ENCODE data around the gene GREB1L. TPM values are rescaled to one million over a fixed set of nuclear protein-coding genes. Genes with fewer than 3 reads are reported as not detected.

Gene GREB1L
- total RNA-seq, 1 experiment from 2014 or later, result 0.26 TPM

DNA sequence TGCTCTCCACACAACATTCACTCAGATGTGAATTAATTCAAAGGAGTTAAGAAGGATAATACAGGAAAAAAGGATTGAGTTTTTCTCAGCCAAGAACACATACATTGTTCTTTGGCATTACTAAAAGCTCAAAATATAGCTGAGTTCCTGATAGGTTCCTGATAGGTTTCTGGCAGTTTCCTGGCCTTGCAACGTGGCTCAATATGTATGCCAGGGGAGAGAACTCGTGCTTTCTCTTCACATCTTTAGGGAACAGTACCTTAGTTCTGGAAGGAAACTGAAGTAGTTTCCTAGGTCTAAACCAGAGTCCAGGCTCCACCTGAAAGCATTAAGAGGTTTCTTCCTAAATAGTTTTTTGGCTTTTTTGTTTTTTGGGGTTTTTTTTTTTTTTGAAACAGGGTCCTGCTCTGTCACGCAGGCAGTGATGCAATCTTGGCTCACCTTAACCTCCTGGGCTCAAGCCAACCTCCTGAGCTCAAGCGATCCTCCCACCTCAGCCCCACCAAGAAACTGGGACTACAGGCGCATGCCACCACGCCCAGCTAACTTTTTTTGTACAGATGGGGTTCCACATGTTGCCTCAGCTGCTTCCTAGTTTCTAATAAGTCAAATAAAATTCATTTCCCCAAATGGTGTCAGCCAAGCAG lies 315.7 kb downstream of the GREB1L start:
- H3K4me1 Mint-ChIP-seq, result no peaks in the 10 kb centered on the region
- no peak overlapping the region for H3K4me3 Mint-ChIP-seq
- H3K36me3 Mint-ChIP-seq, result peaks cover 33% of the 10 kb centered on the region
- H3K9me3 Mint-ChIP-seq, result no peaks in the 10 kb centered on the region
- ChIA-PET CTCF (interaction anchor here (0.7 to 1.0 kb wide), 2 partner anchors 12 to 43 kb away, joined by 4 read pairs; partner anchors contain the start of gene ESCO1), POLR2A (no interaction called here)
- ATAC-seq (no peak), DNase-seq (ENCODE audit: low spot score) (no peak)
- no peaks in the 10 kb centered on the region for H3K27me3 Mint-ChIP-seq (ENCODE audit: low read depth)
- peak overlapping the region; percentile 14; the same call in 1 of the 2 replicates for H3K27ac Mint-ChIP-seq
- TF ChIP-seq EMX1 (CRISPR knock-in tag; IDR thresholded peaks at IDR 0.05) (no peak), NR3C1 (CRISPR knock-in tag; conservative IDR thresholded peaks at IDR 0.05; ENCODE audit: low read depth) (no peak), ZNF396 (CRISPR knock-in tag; IDR thresholded peaks at IDR 0.05; ENCODE audit: borderline replicate concordance) (no peak), OVOL2 (CRISPR knock-in tag; IDR thresholded peaks at IDR 0.05; ENCODE audit: borderline replicate concordance) (no peak)
- TF ChIP-seq, protein P1, sequence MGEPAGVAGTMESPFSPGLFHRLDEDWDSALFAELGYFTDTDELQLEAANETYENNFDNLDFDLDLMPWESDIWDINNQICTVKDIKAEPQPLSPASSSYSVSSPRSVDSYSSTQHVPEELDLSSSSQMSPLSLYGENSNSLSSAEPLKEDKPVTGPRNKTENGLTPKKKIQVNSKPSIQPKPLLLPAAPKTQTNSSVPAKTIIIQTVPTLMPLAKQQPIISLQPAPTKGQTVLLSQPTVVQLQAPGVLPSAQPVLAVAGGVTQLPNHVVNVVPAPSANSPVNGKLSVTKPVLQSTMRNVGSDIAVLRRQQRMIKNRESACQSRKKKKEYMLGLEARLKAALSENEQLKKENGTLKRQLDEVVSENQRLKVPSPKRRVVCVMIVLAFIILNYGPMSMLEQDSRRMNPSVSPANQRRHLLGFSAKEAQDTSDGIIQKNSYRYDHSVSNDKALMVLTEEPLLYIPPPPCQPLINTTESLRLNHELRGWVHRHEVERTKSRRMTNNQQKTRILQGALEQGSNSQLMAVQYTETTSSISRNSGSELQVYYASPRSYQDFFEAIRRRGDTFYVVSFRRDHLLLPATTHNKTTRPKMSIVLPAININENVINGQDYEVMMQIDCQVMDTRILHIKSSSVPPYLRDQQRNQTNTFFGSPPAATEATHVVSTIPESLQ (CRISPR knock-in tag; IDR thresholded peaks at IDR 0.05), result no peak
- TF ChIP-seq, protein P2, sequence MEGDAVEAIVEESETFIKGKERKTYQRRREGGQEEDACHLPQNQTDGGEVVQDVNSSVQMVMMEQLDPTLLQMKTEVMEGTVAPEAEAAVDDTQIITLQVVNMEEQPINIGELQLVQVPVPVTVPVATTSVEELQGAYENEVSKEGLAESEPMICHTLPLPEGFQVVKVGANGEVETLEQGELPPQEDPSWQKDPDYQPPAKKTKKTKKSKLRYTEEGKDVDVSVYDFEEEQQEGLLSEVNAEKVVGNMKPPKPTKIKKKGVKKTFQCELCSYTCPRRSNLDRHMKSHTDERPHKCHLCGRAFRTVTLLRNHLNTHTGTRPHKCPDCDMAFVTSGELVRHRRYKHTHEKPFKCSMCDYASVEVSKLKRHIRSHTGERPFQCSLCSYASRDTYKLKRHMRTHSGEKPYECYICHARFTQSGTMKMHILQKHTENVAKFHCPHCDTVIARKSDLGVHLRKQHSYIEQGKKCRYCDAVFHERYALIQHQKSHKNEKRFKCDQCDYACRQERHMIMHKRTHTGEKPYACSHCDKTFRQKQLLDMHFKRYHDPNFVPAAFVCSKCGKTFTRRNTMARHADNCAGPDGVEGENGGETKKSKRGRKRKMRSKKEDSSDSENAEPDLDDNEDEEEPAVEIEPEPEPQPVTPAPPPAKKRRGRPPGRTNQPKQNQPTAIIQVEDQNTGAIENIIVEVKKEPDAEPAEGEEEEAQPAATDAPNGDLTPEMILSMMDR (IDR thresholded peaks at IDR 0.05), result no peak

DNA sequence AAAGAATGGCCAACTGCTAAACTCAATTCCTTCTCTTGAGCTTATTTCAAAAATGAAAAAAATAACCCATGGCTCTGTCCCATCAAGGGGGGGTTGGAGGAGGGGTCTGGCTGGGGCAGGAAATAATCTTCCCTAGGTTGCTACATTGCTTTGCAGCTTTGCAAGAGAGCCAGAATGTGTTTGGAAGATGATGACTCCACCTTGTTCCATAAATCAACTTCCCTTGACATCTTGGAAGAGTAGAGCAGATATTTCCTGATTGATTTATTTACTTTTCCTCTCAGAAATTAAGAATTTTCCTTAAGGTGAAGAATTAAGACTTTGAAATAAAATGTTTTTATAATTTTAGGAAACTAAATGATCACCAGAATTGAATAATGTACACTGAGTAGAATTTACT lies 317.2 kb downstream of the GREB1L start:
- H3K9me3 Mint-ChIP-seq, result no peaks in the 10 kb centered on the region
- H3K27ac Mint-ChIP-seq, result no peak overlapping the region
- H3K4me3 Mint-ChIP-seq, result no peak overlapping the region
- TF ChIP-seq, protein P3, sequence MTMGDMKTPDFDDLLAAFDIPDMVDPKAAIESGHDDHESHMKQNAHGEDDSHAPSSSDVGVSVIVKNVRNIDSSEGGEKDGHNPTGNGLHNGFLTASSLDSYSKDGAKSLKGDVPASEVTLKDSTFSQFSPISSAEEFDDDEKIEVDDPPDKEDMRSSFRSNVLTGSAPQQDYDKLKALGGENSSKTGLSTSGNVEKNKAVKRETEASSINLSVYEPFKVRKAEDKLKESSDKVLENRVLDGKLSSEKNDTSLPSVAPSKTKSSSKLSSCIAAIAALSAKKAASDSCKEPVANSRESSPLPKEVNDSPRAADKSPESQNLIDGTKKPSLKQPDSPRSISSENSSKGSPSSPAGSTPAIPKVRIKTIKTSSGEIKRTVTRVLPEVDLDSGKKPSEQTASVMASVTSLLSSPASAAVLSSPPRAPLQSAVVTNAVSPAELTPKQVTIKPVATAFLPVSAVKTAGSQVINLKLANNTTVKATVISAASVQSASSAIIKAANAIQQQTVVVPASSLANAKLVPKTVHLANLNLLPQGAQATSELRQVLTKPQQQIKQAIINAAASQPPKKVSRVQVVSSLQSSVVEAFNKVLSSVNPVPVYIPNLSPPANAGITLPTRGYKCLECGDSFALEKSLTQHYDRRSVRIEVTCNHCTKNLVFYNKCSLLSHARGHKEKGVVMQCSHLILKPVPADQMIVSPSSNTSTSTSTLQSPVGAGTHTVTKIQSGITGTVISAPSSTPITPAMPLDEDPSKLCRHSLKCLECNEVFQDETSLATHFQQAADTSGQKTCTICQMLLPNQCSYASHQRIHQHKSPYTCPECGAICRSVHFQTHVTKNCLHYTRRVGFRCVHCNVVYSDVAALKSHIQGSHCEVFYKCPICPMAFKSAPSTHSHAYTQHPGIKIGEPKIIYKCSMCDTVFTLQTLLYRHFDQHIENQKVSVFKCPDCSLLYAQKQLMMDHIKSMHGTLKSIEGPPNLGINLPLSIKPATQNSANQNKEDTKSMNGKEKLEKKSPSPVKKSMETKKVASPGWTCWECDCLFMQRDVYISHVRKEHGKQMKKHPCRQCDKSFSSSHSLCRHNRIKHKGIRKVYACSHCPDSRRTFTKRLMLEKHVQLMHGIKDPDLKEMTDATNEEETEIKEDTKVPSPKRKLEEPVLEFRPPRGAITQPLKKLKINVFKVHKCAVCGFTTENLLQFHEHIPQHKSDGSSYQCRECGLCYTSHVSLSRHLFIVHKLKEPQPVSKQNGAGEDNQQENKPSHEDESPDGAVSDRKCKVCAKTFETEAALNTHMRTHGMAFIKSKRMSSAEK (CRISPR knock-in tag; IDR thresholded peaks at IDR 0.05; ENCODE audit: borderline replicate concordance), result no peak
- TF ChIP-seq FOXK1 (CRISPR knock-in tag; IDR thresholded peaks at IDR 0.05) (no peak), ATF1 (CRISPR knock-in tag; IDR thresholded peaks at IDR 0.05) (no peak), NFE2L1 (CRISPR knock-in tag; IDR thresholded peaks at IDR 0.05) (no peak), SMAD3 (CRISPR knock-in tag; IDR thresholded peaks at IDR 0.05; ENCODE audit: borderline replicate concordance) (no peak), JUN (CRISPR knock-in tag; IDR thresholded peaks at IDR 0.05) (no peak), JAZF1 (CRISPR knock-in tag; IDR thresholded peaks at IDR 0.05) (no peak), TEAD4 (CRISPR knock-in tag; IDR thresholded peaks at IDR 0.05) (no peak)
- TF ChIP-seq, protein P4, sequence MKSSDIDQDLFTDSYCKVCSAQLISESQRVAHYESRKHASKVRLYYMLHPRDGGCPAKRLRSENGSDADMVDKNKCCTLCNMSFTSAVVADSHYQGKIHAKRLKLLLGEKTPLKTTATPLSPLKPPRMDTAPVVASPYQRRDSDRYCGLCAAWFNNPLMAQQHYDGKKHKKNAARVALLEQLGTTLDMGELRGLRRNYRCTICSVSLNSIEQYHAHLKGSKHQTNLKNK (CRISPR knock-in tag; IDR thresholded peaks at IDR 0.05), result no peak
- TF ChIP-seq, protein P5, sequence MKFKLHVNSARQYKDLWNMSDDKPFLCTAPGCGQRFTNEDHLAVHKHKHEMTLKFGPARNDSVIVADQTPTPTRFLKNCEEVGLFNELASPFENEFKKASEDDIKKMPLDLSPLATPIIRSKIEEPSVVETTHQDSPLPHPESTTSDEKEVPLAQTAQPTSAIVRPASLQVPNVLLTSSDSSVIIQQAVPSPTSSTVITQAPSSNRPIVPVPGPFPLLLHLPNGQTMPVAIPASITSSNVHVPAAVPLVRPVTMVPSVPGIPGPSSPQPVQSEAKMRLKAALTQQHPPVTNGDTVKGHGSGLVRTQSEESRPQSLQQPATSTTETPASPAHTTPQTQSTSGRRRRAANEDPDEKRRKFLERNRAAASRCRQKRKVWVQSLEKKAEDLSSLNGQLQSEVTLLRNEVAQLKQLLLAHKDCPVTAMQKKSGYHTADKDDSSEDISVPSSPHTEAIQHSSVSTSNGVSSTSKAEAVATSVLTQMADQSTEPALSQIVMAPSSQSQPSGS (CRISPR knock-in tag; IDR thresholded peaks at IDR 0.05; ENCODE audit: borderline replicate concordance, low read depth), result no peak
- TF ChIP-seq, protein P6, sequence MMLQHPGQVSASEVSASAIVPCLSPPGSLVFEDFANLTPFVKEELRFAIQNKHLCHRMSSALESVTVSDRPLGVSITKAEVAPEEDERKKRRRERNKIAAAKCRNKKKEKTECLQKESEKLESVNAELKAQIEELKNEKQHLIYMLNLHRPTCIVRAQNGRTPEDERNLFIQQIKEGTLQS (CRISPR knock-in tag; conservative IDR thresholded peaks at IDR 0.05), result no peak
- TF ChIP-seq, protein P7, sequence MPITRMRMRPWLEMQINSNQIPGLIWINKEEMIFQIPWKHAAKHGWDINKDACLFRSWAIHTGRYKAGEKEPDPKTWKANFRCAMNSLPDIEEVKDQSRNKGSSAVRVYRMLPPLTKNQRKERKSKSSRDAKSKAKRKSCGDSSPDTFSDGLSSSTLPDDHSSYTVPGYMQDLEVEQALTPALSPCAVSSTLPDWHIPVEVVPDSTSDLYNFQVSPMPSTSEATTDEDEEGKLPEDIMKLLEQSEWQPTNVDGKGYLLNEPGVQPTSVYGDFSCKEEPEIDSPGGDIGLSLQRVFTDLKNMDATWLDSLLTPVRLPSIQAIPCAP (CRISPR knock-in tag; IDR thresholded peaks at IDR 0.05), result no peak
- TF ChIP-seq, protein P8, sequence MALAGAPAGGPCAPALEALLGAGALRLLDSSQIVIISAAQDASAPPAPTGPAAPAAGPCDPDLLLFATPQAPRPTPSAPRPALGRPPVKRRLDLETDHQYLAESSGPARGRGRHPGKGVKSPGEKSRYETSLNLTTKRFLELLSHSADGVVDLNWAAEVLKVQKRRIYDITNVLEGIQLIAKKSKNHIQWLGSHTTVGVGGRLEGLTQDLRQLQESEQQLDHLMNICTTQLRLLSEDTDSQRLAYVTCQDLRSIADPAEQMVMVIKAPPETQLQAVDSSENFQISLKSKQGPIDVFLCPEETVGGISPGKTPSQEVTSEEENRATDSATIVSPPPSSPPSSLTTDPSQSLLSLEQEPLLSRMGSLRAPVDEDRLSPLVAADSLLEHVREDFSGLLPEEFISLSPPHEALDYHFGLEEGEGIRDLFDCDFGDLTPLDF (CRISPR knock-in tag; IDR thresholded peaks at IDR 0.05), result no peak
- H3K36me3 Mint-ChIP-seq, result peaks cover 39% of the 10 kb centered on the region
- no peaks in the 10 kb centered on the region for H3K4me1 Mint-ChIP-seq
- H3K27me3 Mint-ChIP-seq (ENCODE audit: low read depth), result no peaks in the 10 kb centered on the region
- ATAC-seq (no peak), DNase-seq (ENCODE audit: low spot score) (no peak)
- ChIA-PET CTCF (no interaction called here), POLR2A (no interaction called here)

Data from WTC11 (cell line).